ENCODE data around the gene ETV3. TPM values are rescaled to one million over a fixed set of nuclear protein-coding genes. Genes with fewer than 3 reads are reported as not detected.
"Not testable (repeated sequence)": the region's sequence is repeated elsewhere in the genome, so short reads cannot be mapped to it uniquely, and the experiment has no call there.

The ETV3 gene
- total and polyA plus RNA-seq, 3 donors from 2014 or later = 22.2 to 29.1 (median 28.0) TPM

- no peaks in the 10 kb centered on the region for H3K9me3 ChIP-seq
- H3K4me3 ChIP-seq = no peak within 1 kb of the TSS
- no peaks in the 10 kb centered on the region for H3K27me3 ChIP-seq
- intact Hi-C loops (cut with DNase I; ENCODE audit: low total_unique reads) = no loop called here
- no peak within 1 kb of the TSS for H3K27ac ChIP-seq
- no peak for DNase-seq
- no peaks in the 10 kb centered on the region for H3K36me3 ChIP-seq (ENCODE audit: low read depth, missing control alignments)
- 82 to 85% methylated on average over 3 of the region's 3 CpGs for WGBS, 2 donors
- no peak for TF ChIP-seq CTCF (IDR thresholded peaks at IDR 0.05)
- TF ChIP-seq POLR2A (IDR thresholded peaks at IDR 0.05) = no peak
- no peaks in the 10 kb centered on the region for H3K4me1 ChIP-seq
These were observed 38.6 kb downstream of the ETV3 start, which contains the start of gene ETV3L for GRCh38 chr1:157099633-157100009. Gene ETV3L, minus strand, starts transcription at chr1:157099808. Its CDS starts 285 bp downstream, at chr1:157099523.

- H3K36me3 ChIP-seq (ENCODE audit: low read depth, missing control alignments); H3K27me3 ChIP-seq; intact Hi-C loops (cut with DNase I; ENCODE audit: low total_unique reads); H3K4me1 ChIP-seq; H3K27ac ChIP-seq; H3K4me3 ChIP-seq; DNase-seq; H3K9me3 ChIP-seq: not testable (repeated sequence)
- 90 to 94% methylated on average over 8 to 17 of the region's 17 CpGs for WGBS, 2 donors
These were observed 39.1 kb downstream of the ETV3 start for GRCh38 chr1:157098987-157099632.

- no peaks in the 10 kb centered on the region for H3K36me3 ChIP-seq (ENCODE audit: low read depth, missing control alignments)
- no peak for TF ChIP-seq POLR2A (IDR thresholded peaks at IDR 0.05)
- TF ChIP-seq CTCF (IDR thresholded peaks at IDR 0.05) = no peak
- no peaks in the 10 kb centered on the region for H3K27me3 ChIP-seq
- no peaks in the 10 kb centered on the region for H3K9me3 ChIP-seq
- WGBS, 2 donors = 95 to 100% methylated on average over 1 to 9 of the region's 9 CpGs
- intact Hi-C loops (cut with DNase I; ENCODE audit: low total_unique reads) = no loop called here
- H3K4me3 ChIP-seq = no peak overlapping the region
- H3K27ac ChIP-seq = no peak overlapping the region
- H3K4me1 ChIP-seq = no peaks in the 10 kb centered on the region
- no peak for DNase-seq
These were observed 39.7 kb downstream of the ETV3 start for GRCh38 chr1:157098519-157098918.

- TF ChIP-seq CTCF (IDR thresholded peaks at IDR 0.05) (no peak), POLR2A (IDR thresholded peaks at IDR 0.05) (no peak)
- H3K4me3 ChIP-seq = no peak overlapping the region
- no peaks in the 10 kb centered on the region for H3K27me3 ChIP-seq
- intact Hi-C loops (cut with DNase I; ENCODE audit: low total_unique reads) = no loop called here
- H3K36me3 ChIP-seq (ENCODE audit: low read depth, missing control alignments) = no peaks in the 10 kb centered on the region
- DNase-seq = no peak
- no peak overlapping the region for H3K27ac ChIP-seq
- WGBS, 2 donors = 76 to 77% methylated on average over 4 to 6 of the region's 6 CpGs
- H3K9me3 ChIP-seq = no peaks in the 10 kb centered on the region
- no peaks in the 10 kb centered on the region for H3K4me1 ChIP-seq
These were observed 40.5 kb downstream of the ETV3 start for GRCh38 chr1:157097692-157098091.

- no peaks in the 10 kb centered on the region for H3K4me1 ChIP-seq
- WGBS, 2 donors = 80 to 81% methylated on average over 6 of the region's 6 CpGs
- intact Hi-C loops (cut with DNase I; ENCODE audit: low total_unique reads) = no loop called here
- H3K36me3 ChIP-seq (ENCODE audit: low read depth, missing control alignments) = no peaks in the 10 kb centered on the region
- no peaks in the 10 kb centered on the region for H3K27me3 ChIP-seq
- no peak for TF ChIP-seq CTCF (IDR thresholded peaks at IDR 0.05)
- no peak for TF ChIP-seq POLR2A (IDR thresholded peaks at IDR 0.05)
- no peaks in the 10 kb centered on the region for H3K9me3 ChIP-seq
- H3K4me3 ChIP-seq = no peak overlapping the region
- no peak overlapping the region for H3K27ac ChIP-seq
- DNase-seq = no peak
These were observed 41.3 kb downstream of the ETV3 start for GRCh38 chr1:157096881-157097280.
